HG03439 (cell line): Measurements from ENCODE around the gene IL31RA.
"Not testable (repeated sequence)": the region's sequence is repeated elsewhere in the genome, so short reads cannot be mapped to it uniquely, and the experiment has no call there.

ENCODE experiments used
- ATAC-seq: cut with Tn5 transposase; IDR thresholded peaks from one replicate; pipeline ENCODE4 v1.9.1; 2021; ENCODE audit warnings: mild to moderate bottlenecking, moderate library complexity; ENCODE audit not compliant: unreplicated experiment

IL31RA gene

GRCh38 chr5:55850839-55851674, at the start of gene IL31RA:
IL31RA (plus strand) TSS chr5:55851357; CDS start chr5:55851571, 214 bp downstream.
- no peak for ATAC-seq

- not testable (repeated sequence) for ATAC-seq
Observed at GRCh38 chr5:55808814-55809213, 42.3 kb upstream of the IL31RA start.

GRCh38 chr5:55815939-55816338, 35.2 kb upstream of the IL31RA start:
- ATAC-seq = not testable (repeated sequence)

GRCh38 chr5:55816342-55816741, 34.8 kb upstream of the IL31RA start:
- no peak for ATAC-seq

GRCh38 chr5:55817030-55817429, 34.1 kb upstream of the IL31RA start:
- no peak for ATAC-seq

- no peak for ATAC-seq
Observed at GRCh38 chr5:55820488-55820887, 30.7 kb upstream of the IL31RA start.

- no peak for ATAC-seq
Observed at GRCh38 chr5:55821731-55822512, 29.2 kb upstream of the IL31RA start.

GRCh38 chr5:55823151-55823796, 27.9 kb upstream of the IL31RA start:
- no peak for ATAC-seq

GRCh38 chr5:55829956-55830355, 21.2 kb upstream of the IL31RA start:
- ATAC-seq = no peak

- ATAC-seq = no peak
Observed at GRCh38 chr5:55832446-55832845, 18.7 kb upstream of the IL31RA start.

GRCh38 chr5:55836191-55836590, 15.0 kb upstream of the IL31RA start:
- ATAC-seq = no peak

- ATAC-seq = no peak
Observed at GRCh38 chr5:55841976-55842375, 9.2 kb upstream of the IL31RA start.

- no peak for ATAC-seq
Observed at GRCh38 chr5:55847837-55848236, 3.3 kb upstream of the IL31RA start.

- no peak for ATAC-seq
Observed at GRCh38 chr5:55848783-55849182, 2.4 kb upstream of the IL31RA start.

GRCh38 chr5:55851675-55851979, 470 bp downstream of the IL31RA start:
- no peak for ATAC-seq

- ATAC-seq = no peak
Observed at GRCh38 chr5:55852503-55852902, 1.3 kb downstream of the IL31RA start.

GRCh38 chr5:55853041-55853670, 2.0 kb downstream of the IL31RA start:
- ATAC-seq = no peak

GRCh38 chr5:55853818-55854217, 2.7 kb downstream of the IL31RA start:
- no peak for ATAC-seq

GRCh38 chr5:55855509-55855908, 4.4 kb downstream of the IL31RA start:
- no peak for ATAC-seq

- ATAC-seq = no peak
Observed at GRCh38 chr5:55856516-55857246, 5.5 kb downstream of the IL31RA start.

GRCh38 chr5:55857247-55857640, 6.1 kb downstream of the IL31RA start:
- no peak for ATAC-seq
